ENCODE results near the gene UBE2D3. TPM values are rescaled to one million over a fixed set of nuclear protein-coding genes. Genes with fewer than 3 reads are reported as not detected.

The UBE2D3 gene
- total and polyA plus RNA-seq, 2 experiments from 2014 or later: 277 to 418 TPM

- WGBS (ENCODE audit: low lambda C conversion rate, missing lambda C conversion rate): 98% methylated on average over 8 of the region's 8 CpGs
- Histone ChIP-seq H3K4me3 (no peak overlapping the region), H2AFZ (no peak overlapping the region)
These were observed 20.3 kb upstream of the UBE2D3 start for GRCh38 chr4:102847687-102848086.

GRCh38 chr4:102843938-102844337 is 16.6 kb upstream of the UBE2D3 start:
- H3K9me2 ChIP-seq (replicated peaks; ENCODE audit: insufficient read depth): no peaks in the 10 kb centered on the region
- no peaks in the 10 kb centered on the region for H3K79me2 ChIP-seq
- H4K20me1 ChIP-seq (ENCODE audit: insufficient read depth, poor library complexity, severe bottlenecking): no peaks in the 10 kb centered on the region
- WGBS (ENCODE audit: low lambda C conversion rate, missing lambda C conversion rate): 93% methylated on average over 1 of the region's 1 CpG
- no peaks in the 10 kb centered on the region for H3K36me3 ChIP-seq (replicated peaks; ENCODE audit: insufficient read depth, low read depth)
- no peak for DNase-seq (ENCODE audit: low spot score)
- no peak overlapping the region for H2AFZ ChIP-seq
- H3K27ac ChIP-seq: no peak overlapping the region
- no peaks in the 10 kb centered on the region for H3K9me3 ChIP-seq (ENCODE audit: low read depth)
- H3K4me3 ChIP-seq: no peak overlapping the region
- no peaks in the 10 kb centered on the region for H3K27me3 ChIP-seq
- no peak overlapping the region for H3K4me2 ChIP-seq
- TF ChIP-seq EZH2 (IDR thresholded peaks at IDR 0.05; ENCODE audit: borderline replicate concordance) (no peak), CTCF (IDR thresholded peaks at IDR 0.05; ENCODE audit: poor library complexity) (no peak), EZH2phosphoT487 (IDR thresholded peaks at IDR 0.05; ENCODE audit: low read depth, severe bottlenecking, unreplicated experiment) (no peak)
- H3K4me1 ChIP-seq (ENCODE audit: insufficient read depth): no peaks in the 10 kb centered on the region

More at GRCh38 chr4:102847687-102848086, 20.3 kb upstream of the UBE2D3 start:
- no peaks in the 10 kb centered on the region for H3K27me3 ChIP-seq
- no peaks in the 10 kb centered on the region for H4K20me1 ChIP-seq (ENCODE audit: insufficient read depth, poor library complexity, severe bottlenecking)
- H3K79me2 ChIP-seq: no peaks in the 10 kb centered on the region
- H3K9me3 ChIP-seq (ENCODE audit: low read depth): no peaks in the 10 kb centered on the region
- no peak for DNase-seq (ENCODE audit: low spot score)
- no peaks in the 10 kb centered on the region for H3K4me1 ChIP-seq (ENCODE audit: insufficient read depth)
- H3K9me2 ChIP-seq (replicated peaks; ENCODE audit: insufficient read depth): no peaks in the 10 kb centered on the region
- no peak overlapping the region for H3K27ac ChIP-seq
- H3K4me2 ChIP-seq: no peak overlapping the region
- H3K36me3 ChIP-seq (replicated peaks; ENCODE audit: insufficient read depth, low read depth): no peaks in the 10 kb centered on the region
- TF ChIP-seq CTCF (IDR thresholded peaks at IDR 0.05; ENCODE audit: poor library complexity) (no peak), EZH2 (IDR thresholded peaks at IDR 0.05; ENCODE audit: borderline replicate concordance) (no peak), EZH2phosphoT487 (IDR thresholded peaks at IDR 0.05; ENCODE audit: low read depth, severe bottlenecking, unreplicated experiment) (no peak)

- H3K4me2 ChIP-seq: no peak overlapping the region
- no peak overlapping the region for H3K27ac ChIP-seq
- H4K20me1 ChIP-seq (ENCODE audit: insufficient read depth, poor library complexity, severe bottlenecking): no peaks in the 10 kb centered on the region
- H3K9me3 ChIP-seq (ENCODE audit: low read depth): no peaks in the 10 kb centered on the region
- H2AFZ ChIP-seq: no peak overlapping the region
- TF ChIP-seq EZH2 (IDR thresholded peaks at IDR 0.05; ENCODE audit: borderline replicate concordance) (no peak), EZH2phosphoT487 (IDR thresholded peaks at IDR 0.05; ENCODE audit: low read depth, severe bottlenecking, unreplicated experiment) (no peak), CTCF (IDR thresholded peaks at IDR 0.05; ENCODE audit: poor library complexity) (no peak)
- H3K4me3 ChIP-seq: no peak overlapping the region
- no peaks in the 10 kb centered on the region for H3K36me3 ChIP-seq (replicated peaks; ENCODE audit: insufficient read depth, low read depth)
- no peaks in the 10 kb centered on the region for H3K4me1 ChIP-seq (ENCODE audit: insufficient read depth)
- H3K9me2 ChIP-seq (replicated peaks; ENCODE audit: insufficient read depth): no peaks in the 10 kb centered on the region
- no peaks in the 10 kb centered on the region for H3K27me3 ChIP-seq
- no peaks in the 10 kb centered on the region for H3K79me2 ChIP-seq
- no peak for DNase-seq (ENCODE audit: low spot score)
These were observed 15.9 kb upstream of the UBE2D3 start for GRCh38 chr4:102843273-102843672.

- no peaks in the 10 kb centered on the region for H3K36me3 ChIP-seq (replicated peaks; ENCODE audit: insufficient read depth, low read depth)
- H3K79me2 ChIP-seq: no peaks in the 10 kb centered on the region
- H4K20me1 ChIP-seq (ENCODE audit: insufficient read depth, poor library complexity, severe bottlenecking): no peaks in the 10 kb centered on the region
- no peaks in the 10 kb centered on the region for H3K27me3 ChIP-seq
- no peak overlapping the region for H3K4me3 ChIP-seq
- DNase-seq (ENCODE audit: low spot score): no peak
- H3K4me2 ChIP-seq: no peak overlapping the region
- H3K4me1 ChIP-seq (ENCODE audit: insufficient read depth): no peaks in the 10 kb centered on the region
- TF ChIP-seq CTCF (IDR thresholded peaks at IDR 0.05; ENCODE audit: poor library complexity) (no peak), EZH2phosphoT487 (IDR thresholded peaks at IDR 0.05; ENCODE audit: low read depth, severe bottlenecking, unreplicated experiment) (no peak), EZH2 (IDR thresholded peaks at IDR 0.05; ENCODE audit: borderline replicate concordance) (no peak)
- H2AFZ ChIP-seq: no peak overlapping the region
- no peak overlapping the region for H3K27ac ChIP-seq
- WGBS (ENCODE audit: low lambda C conversion rate, missing lambda C conversion rate): 95% methylated on average over 3 of the region's 3 CpGs
- H3K9me3 ChIP-seq (ENCODE audit: low read depth): no peaks in the 10 kb centered on the region
- H3K9me2 ChIP-seq (replicated peaks; ENCODE audit: insufficient read depth): no peaks in the 10 kb centered on the region
These were observed 15.0 kb upstream of the UBE2D3 start for GRCh38 chr4:102842367-102842766.

All from hepatocyte (in vitro differentiated cells).